ENCODE measurements around the gene SERPINA4.
"Not testable (repeated sequence)": the region's sequence is repeated elsewhere in the genome, so short reads cannot be mapped to it uniquely, and the experiment has no call there.

The SERPINA4 gene

DNA sequence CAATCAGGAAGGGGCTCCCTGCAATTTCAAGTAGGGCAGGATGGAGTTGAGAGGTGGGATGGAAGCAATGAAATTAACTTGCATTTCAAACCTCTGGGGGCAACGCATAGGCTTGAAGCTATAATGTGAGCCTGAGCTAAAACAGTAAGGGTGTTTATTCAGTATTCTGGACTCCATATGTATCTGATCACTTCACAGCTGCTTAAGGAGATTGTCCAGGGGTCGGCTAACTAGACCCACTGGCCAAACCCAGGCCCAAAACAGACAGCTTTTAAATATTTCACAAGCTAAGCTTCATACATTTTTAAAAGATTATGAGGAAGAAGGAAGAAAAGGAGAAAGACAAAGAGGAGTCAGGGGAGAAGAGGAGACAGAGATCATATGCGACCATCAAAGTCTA is 44.1 kb downstream of the SERPINA4 start:
- H3K36me3 ChIP-seq (ENCODE audit: control insufficient read depth, insufficient read depth, low read length): no peaks in the 10 kb centered on the region
- no peak overlapping the region for H3K4me3 ChIP-seq (ENCODE audit: low read length)
- H3K27ac ChIP-seq (ENCODE audit: low read depth, low read length): no peak overlapping the region
- peaks cover 1% of the 10 kb centered on the region for H3K27me3 ChIP-seq (ENCODE audit: control insufficient read depth, insufficient read depth, low read length)
- no peak overlapping the region for H3K9ac ChIP-seq (ENCODE audit: low read length)
- peaks cover 7% of the 10 kb centered on the region for H3K4me1 ChIP-seq (ENCODE audit: control insufficient read depth, insufficient read depth, low read length)

DNA sequence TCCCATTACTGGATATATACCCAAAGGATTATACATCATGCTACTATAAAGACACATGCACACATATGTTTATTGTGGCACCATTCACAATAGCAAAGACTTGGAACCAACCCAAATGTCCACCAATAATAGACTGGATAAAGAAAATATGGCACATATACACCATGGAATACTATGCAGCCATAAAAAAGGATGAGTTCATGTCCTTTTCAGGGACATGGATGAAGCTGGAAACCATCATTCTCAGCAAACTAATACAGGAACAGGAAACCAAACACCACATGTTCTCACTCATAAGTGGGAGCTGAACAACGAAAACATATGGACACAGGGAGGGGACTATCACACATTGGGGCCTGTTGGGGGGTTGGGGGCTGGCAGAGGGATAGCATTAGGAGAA is 47.7 kb downstream of the SERPINA4 start:
- not testable (repeated sequence) for H3K27me3 ChIP-seq (ENCODE audit: control insufficient read depth, insufficient read depth, low read length); H3K4me3 ChIP-seq (ENCODE audit: low read length); H3K4me1 ChIP-seq (ENCODE audit: control insufficient read depth, insufficient read depth, low read length); H3K9ac ChIP-seq (ENCODE audit: low read length); H3K27ac ChIP-seq (ENCODE audit: low read depth, low read length); H3K36me3 ChIP-seq (ENCODE audit: control insufficient read depth, insufficient read depth, low read length)

DNA sequence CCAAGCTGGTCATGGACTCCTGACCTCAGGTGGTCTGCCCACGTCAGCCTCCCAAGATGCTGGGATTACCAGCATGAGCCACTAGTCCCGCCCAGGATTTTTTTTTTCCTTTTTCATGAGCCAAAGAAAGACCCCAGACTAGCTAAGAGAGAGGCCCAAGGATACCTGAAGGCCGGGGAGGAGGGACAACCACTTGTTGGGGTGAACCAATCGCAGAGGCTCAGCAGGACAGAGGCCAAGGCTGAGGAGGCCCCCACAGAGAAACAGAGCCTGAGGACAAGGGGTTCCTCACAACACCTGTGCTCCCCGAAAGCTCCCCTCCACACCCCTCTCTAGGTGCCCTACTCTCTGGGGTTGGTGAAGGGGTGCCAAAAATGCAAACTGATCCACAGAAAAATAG is 49.9 kb downstream of the SERPINA4 start:
- H3K9ac ChIP-seq (ENCODE audit: low read length): no peak overlapping the region
- H3K4me3 ChIP-seq (ENCODE audit: low read length): no peak overlapping the region
- no peaks in the 10 kb centered on the region for H3K4me1 ChIP-seq (ENCODE audit: control insufficient read depth, insufficient read depth, low read length)
- peaks cover 1% of the 10 kb centered on the region for H3K27me3 ChIP-seq (ENCODE audit: control insufficient read depth, insufficient read depth, low read length)
- no peak overlapping the region for H3K27ac ChIP-seq (ENCODE audit: low read depth, low read length)
- H3K36me3 ChIP-seq (ENCODE audit: control insufficient read depth, insufficient read depth, low read length): no peaks in the 10 kb centered on the region

DNA sequence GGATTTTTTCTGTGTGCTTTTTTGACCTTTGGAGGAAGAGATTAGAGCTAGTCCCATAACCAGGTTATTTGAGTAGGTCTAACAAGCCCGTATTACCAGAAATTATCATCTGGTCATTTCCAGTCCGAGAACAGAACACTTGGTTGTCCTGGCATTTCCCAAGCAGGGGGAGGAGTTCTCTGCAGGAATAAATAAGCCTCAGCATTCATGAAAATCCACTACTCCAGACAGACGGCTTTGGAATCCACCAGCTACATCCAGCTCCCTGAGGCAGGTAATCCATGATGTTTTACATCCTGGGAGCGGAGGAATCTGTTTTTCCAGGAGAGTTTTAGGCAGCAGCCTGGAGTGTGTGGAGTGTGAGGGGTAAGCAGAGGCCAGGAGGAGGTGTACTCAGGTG is 50.9 kb downstream of the SERPINA4 start, which contains the start of gene SERPINA3:
SERPINA3 (plus strand) TSS at position 218 of the 400 bp plus-strand sequence. CDS start 2,051 bp downstream, outside the sequence.
- Histone ChIP-seq H3K4me1 (ENCODE audit: control insufficient read depth, insufficient read depth, low read length) (no peaks in the 10 kb centered on the region), H3K4me3 (ENCODE audit: low read length) (no peak within 1 kb of the TSS), H3K27ac (ENCODE audit: low read depth, low read length) (peak within 1 kb of the TSS; percentile 4), H3K36me3 (ENCODE audit: control insufficient read depth, insufficient read depth, low read length) (no peaks in the 10 kb centered on the region), H3K27me3 (ENCODE audit: control insufficient read depth, insufficient read depth, low read length) (no peaks in the 10 kb centered on the region), H3K9ac (ENCODE audit: low read length) (no peak within 1 kb of the TSS)

DNA sequence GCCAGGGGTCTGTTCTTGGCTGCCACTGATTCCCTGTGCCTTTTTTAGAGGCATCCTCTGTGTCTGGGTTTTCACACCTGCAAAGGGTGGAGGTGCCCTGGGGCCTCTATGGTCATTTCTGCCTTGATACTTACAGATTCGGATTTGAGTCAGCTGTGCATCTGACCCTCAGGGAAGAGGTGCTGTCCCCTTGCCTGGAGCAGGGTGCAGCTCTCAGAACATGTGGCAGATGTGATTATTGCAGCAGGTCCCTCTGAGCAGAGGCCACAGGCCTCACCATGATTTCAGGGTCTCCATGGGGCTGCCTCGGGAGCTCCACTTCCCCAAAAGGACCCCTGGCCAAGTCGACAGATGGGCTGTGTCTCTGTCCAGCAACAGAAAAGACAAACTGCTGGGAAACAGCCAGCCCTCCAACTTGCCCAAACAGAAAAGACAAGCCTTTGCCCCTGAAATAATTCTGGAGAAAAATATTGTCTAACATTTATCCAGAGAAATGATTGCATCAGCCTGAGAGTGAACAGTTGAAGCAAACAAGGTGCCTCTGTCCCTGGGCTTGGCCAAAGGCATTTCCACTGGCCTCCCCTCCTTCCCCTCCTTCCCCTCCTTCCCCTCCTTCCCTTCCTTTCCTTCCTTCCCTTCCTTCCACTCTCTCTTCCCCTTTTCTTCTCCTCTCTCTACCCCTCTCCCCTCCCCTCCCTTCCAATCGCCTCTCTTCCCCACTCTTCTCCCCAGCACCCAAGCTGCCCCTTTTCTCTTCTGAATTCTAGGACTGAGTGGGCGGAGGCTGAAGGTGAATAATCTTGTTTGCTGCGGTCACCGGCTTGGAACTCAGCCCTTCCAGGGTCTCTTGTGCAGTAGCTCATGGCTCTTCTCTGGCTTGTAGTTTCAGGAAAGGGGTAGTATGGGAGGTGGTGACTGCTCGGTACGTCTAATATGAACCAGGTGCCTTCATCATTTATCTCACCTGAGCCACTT is 51.6 kb downstream of the SERPINA4 start:
- peak overlapping the region; percentile 4 for H3K27ac ChIP-seq (ENCODE audit: low read depth, low read length)
- no peaks in the 10 kb centered on the region for H3K27me3 ChIP-seq (ENCODE audit: control insufficient read depth, insufficient read depth, low read length)
- H3K36me3 ChIP-seq (ENCODE audit: control insufficient read depth, insufficient read depth, low read length): no peaks in the 10 kb centered on the region
- no peak overlapping the region for H3K4me3 ChIP-seq (ENCODE audit: low read length)
- no peaks in the 10 kb centered on the region for H3K4me1 ChIP-seq (ENCODE audit: control insufficient read depth, insufficient read depth, low read length)
- no peak overlapping the region for H3K9ac ChIP-seq (ENCODE audit: low read length)

DNA sequence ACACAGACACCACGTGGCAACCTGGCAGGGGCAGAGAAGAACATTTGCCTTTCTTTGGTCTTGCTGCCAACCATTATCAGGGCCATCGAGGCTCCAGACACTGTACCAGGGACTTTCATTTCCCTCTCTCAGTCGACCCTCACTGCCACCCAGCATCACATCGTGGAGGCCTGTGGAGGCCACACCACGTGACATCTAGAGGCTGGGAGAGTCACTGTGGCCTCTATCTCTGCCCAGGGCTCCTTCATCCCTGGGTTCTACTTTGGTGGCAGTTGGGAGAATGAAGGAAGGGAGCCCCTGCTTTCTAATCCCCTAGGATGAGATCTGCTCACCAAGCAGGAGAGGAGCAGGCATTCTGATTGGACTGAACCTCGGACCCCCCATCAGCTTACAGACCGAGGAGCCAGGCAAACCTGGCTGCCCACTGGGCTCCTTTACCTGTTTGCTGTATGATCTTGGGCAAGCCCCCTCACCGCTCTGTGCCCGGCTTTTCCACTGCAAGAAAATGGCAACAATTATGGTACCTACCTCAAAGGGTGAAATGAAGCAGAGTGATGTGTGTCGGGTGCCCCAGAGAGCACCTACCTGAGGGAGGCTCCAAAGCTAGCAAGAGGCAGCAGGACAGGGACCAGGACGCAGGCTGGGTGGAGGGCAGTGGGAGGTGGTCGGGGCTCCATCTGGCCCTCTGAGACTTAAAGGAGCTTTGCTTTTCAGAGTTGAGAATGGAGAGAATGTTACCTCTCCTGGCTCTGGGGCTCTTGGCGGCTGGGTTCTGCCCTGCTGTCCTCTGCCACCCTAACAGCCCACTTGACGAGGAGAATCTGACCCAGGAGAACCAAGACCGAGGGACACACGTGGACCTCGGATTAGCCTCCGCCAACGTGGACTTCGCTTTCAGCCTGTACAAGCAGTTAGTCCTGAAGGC is 52.7 kb downstream of the SERPINA4 start:
- Histone ChIP-seq H3K4me3 (ENCODE audit: low read length) (no peak overlapping the region), H3K27ac (ENCODE audit: low read depth, low read length) (no peak overlapping the region)

DNA sequence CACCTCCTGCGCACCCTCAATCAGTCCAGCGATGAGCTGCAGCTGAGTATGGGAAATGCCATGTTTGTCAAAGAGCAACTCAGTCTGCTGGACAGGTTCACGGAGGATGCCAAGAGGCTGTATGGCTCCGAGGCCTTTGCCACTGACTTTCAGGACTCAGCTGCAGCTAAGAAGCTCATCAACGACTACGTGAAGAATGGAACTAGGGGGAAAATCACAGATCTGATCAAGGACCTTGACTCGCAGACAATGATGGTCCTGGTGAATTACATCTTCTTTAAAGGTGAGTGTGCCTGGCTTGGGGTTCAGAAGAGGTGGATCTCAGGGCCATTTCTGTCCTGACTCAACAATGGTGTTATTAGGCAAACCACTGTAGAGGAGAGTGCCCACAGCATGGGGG is 53.6 kb downstream of the SERPINA4 start:
- no peaks in the 10 kb centered on the region for H3K4me1 ChIP-seq (ENCODE audit: control insufficient read depth, insufficient read depth, low read length)
- H3K36me3 ChIP-seq (ENCODE audit: control insufficient read depth, insufficient read depth, low read length): no peaks in the 10 kb centered on the region
- H3K27me3 ChIP-seq (ENCODE audit: control insufficient read depth, insufficient read depth, low read length): no peaks in the 10 kb centered on the region
- no peak overlapping the region for H3K27ac ChIP-seq (ENCODE audit: low read depth, low read length)
- no peak overlapping the region for H3K9ac ChIP-seq (ENCODE audit: low read length)
- no peak overlapping the region for H3K4me3 ChIP-seq (ENCODE audit: low read length)

More for the DNA sequence above, 52.7 kb downstream of the SERPINA4 start:
- H3K36me3 ChIP-seq (ENCODE audit: control insufficient read depth, insufficient read depth, low read length): no peaks in the 10 kb centered on the region
- no peak overlapping the region for H3K9ac ChIP-seq (ENCODE audit: low read length)
- H3K4me1 ChIP-seq (ENCODE audit: control insufficient read depth, insufficient read depth, low read length): no peaks in the 10 kb centered on the region
- H3K27me3 ChIP-seq (ENCODE audit: control insufficient read depth, insufficient read depth, low read length): no peaks in the 10 kb centered on the region

DNA sequence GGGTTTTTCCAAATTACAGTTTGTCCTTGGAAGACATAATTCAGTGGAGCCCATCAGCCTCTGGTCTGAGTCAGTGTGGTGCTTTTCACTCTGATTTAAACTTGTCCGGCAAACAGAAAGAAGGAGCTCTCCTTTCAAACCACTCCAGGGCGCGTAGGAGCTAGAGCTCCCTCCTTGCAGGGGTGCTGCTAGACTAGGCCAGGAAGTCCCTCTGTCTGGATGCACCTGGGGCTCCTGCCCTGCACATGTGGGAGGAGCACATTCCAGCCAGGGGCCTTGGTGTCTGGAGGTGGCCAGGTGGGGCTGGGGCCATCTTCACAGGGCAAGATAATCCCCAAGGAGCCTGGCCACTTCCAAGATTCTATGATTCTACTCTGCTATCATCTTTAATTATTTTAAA is 54.0 kb downstream of the SERPINA4 start:
- no peaks in the 10 kb centered on the region for H3K4me1 ChIP-seq (ENCODE audit: control insufficient read depth, insufficient read depth, low read length)
- no peak overlapping the region for H3K4me3 ChIP-seq (ENCODE audit: low read length)
- H3K27ac ChIP-seq (ENCODE audit: low read depth, low read length): no peak overlapping the region
- H3K9ac ChIP-seq (ENCODE audit: low read length): no peak overlapping the region
- H3K27me3 ChIP-seq (ENCODE audit: control insufficient read depth, insufficient read depth, low read length): no peaks in the 10 kb centered on the region
- H3K36me3 ChIP-seq (ENCODE audit: control insufficient read depth, insufficient read depth, low read length): no peaks in the 10 kb centered on the region

DNA sequence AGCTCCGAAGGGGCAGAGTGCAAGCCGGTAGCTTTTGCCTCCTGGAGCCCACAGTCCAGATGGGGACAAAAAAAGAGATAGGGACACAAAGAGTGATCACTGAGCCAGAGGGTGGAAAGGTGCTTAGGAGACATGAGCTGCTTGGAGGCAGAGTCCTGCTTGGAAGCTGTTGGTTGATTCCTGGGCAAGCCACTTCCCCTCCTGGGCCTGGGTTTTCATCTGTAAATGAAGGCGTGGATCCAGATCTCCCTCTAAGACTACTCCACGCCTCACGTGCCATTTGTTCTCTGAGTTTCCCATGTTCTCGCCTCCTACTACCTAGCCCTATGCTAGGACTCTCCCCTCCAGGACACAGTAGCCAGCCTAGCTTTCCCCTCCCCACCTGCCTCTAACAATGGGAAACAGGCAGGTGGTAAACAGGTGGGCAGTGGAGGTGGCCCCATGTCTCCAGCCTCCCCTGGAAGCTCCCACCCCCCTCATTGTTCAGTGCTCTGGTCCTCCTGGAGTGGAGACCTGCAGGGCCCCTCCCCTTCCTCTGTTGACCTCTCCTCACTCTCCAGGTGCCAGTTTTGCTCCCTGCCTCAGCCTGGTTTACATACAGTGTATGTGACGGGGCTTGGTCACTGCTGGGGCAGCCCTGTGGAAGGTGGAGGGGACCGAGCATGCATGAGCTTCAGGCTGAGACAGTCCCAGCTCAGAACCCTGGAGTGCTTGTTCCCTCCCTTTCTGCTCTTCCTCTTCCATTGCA is 54.8 kb downstream of the SERPINA4 start:
- H3K36me3 ChIP-seq (ENCODE audit: control insufficient read depth, insufficient read depth, low read length): no peaks in the 10 kb centered on the region
- no peak overlapping the region for H3K9ac ChIP-seq (ENCODE audit: low read length)
- no peak overlapping the region for H3K4me3 ChIP-seq (ENCODE audit: low read length)
- H3K4me1 ChIP-seq (ENCODE audit: control insufficient read depth, insufficient read depth, low read length): no peaks in the 10 kb centered on the region
- no peak overlapping the region for H3K27ac ChIP-seq (ENCODE audit: low read depth, low read length)
- no peaks in the 10 kb centered on the region for H3K27me3 ChIP-seq (ENCODE audit: control insufficient read depth, insufficient read depth, low read length)

DNA sequence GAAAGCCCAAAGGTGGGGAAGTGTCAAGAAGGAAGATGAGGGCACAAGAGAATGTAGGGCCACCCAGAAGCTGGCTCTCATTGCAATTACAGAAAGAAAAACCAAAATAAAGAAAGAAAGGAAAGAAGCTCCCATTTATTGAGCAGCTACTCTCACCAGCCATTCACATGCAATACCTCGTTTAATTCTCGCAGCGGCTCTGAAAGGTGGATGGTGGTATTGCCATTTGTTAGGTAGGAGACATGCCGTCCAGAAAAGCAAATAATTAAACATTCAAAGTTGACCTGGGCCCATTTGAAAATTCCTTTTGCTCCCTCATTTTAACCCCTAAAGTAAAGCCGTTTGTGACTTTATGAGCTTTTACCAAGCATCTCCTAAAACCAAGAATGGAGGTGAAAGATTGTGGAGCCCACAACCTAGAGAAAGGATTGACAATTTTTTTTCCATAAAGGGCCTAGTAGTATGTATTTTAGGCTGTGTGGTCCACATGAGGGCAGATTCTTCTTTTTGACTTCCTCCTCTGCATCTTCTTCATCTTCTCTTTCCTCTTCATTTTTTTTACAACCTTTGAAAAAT is 56.2 kb downstream of the SERPINA4 start:
- Histone ChIP-seq H3K27me3 (ENCODE audit: control insufficient read depth, insufficient read depth, low read length) (no peaks in the 10 kb centered on the region), H3K4me3 (ENCODE audit: low read length) (no peak overlapping the region), H3K9ac (ENCODE audit: low read length) (no peak overlapping the region)

DNA sequence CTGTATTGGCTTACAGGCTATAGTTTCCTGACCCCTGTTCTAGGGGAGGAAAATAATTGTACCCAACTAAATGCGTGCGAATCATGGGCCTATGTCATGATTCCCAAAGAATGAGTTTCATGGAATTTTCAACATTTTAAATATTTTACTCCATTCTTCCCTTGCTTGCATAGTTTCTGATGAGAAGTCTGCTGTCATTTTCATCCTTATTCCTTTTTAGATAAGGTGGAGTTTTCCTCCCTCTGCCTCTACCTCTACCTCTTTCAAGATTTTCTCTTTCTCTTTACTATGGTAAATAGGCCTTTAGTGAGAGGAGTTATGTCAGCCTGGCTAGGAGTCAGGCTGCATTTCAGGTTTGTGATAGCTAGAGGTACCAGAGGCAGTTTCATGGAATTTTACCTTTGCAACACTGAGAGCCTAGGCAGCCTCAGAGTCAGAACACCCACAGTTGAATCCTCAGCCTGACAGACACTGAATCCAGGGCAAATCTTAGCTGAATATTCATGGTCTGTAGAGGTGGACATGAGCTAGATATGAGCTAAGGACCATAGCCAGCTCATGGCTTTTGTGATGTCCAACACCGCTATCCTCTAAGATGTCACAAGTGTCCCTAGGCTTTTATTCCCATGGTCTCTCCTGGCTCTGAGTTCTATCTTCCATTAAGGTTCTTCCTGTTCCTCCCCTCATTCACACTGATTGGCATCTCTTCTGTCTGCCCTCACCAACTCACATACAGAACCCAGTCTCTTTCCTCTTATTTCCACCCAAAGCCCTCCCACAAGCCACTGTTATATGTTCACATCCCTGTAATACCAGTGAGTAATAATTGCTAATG is 57.0 kb downstream of the SERPINA4 start:
- no peak overlapping the region for H3K9ac ChIP-seq (ENCODE audit: low read length)

More for the DNA sequence above, 56.2 kb downstream of the SERPINA4 start:
- Histone ChIP-seq H3K4me1 (ENCODE audit: control insufficient read depth, insufficient read depth, low read length) (no peaks in the 10 kb centered on the region), H3K36me3 (ENCODE audit: control insufficient read depth, insufficient read depth, low read length) (no peaks in the 10 kb centered on the region), H3K27ac (ENCODE audit: low read depth, low read length) (no peak overlapping the region)

More for the DNA sequence above, 57.0 kb downstream of the SERPINA4 start:
- no peaks in the 10 kb centered on the region for H3K27me3 ChIP-seq (ENCODE audit: control insufficient read depth, insufficient read depth, low read length)
- no peaks in the 10 kb centered on the region for H3K4me1 ChIP-seq (ENCODE audit: control insufficient read depth, insufficient read depth, low read length)
- no peaks in the 10 kb centered on the region for H3K36me3 ChIP-seq (ENCODE audit: control insufficient read depth, insufficient read depth, low read length)
- no peak overlapping the region for H3K27ac ChIP-seq (ENCODE audit: low read depth, low read length)
- H3K4me3 ChIP-seq (ENCODE audit: low read length): no peak overlapping the region
